ENCODE measurements around the gene IDI1. TPM values are rescaled to one million over a fixed set of nuclear protein-coding genes. Genes with fewer than 3 reads are reported as not detected.

IDI1 gene
- total and polyA plus RNA-seq, 10 donors, result 43.9 to 136 (median 65.5) TPM

- H3K4me1 ChIP-seq, result peaks cover 46 to 79% (median 66%) of the 10 kb centered on the region in 6 donors
Observed at GRCh38 chr10:1049425-1049958, 573 bp upstream of the IDI1 start.

GRCh38 chr10:1048349-1048731 lies 579 bp downstream of the IDI1 start:
- peak overlapping the region; percentile 97 to 100 (median 98) for H3K27ac ChIP-seq
- no peaks in the 10 kb centered on the region for H3K9me3 ChIP-seq
- H3K4me1 ChIP-seq, result peaks cover 37 to 79% (median 64%) of the 10 kb centered on the region in 6 donors
- no peak for TF ChIP-seq POLR2A (IDR thresholded peaks at IDR 0.05)
- TF ChIP-seq POLR2AphosphoS5 (IDR thresholded peaks at IDR 0.05), result no peak
- TF ChIP-seq CTCF (IDR thresholded peaks at IDR 0.05 in 8 of 11, conservative IDR thresholded peaks at IDR 0.05 in 3 of 11), result no peak
- WGBS, 5 donors, result 0 to 1% (median 0%) methylated on average over 36 to 37 of the region's 37 CpGs
- peak; percentile 92 for DNase-seq
- no peaks in the 10 kb centered on the region for H3K27me3 ChIP-seq (replicated peaks in 1 of 7)
- intact Hi-C loops (cut with DNase I; ENCODE audit: low total_unique reads), result no loop called here
- H3K4me3 ChIP-seq, result peak overlapping the region; percentile 54 to 91 (median 68)
- H3K36me3 ChIP-seq, result peaks cover 0 to 30% (median 15%) of the 10 kb centered on the region in 6 donors

More at GRCh38 chr10:1049425-1049958, 573 bp upstream of the IDI1 start:
- TF ChIP-seq POLR2AphosphoS5 (IDR thresholded peaks at IDR 0.05) (no peak), POLR2A (IDR thresholded peaks at IDR 0.05) (peak in 1 of 3 donors; percentile 48)
- peak overlapping the region; percentile 54 to 91 (median 68) for H3K4me3 ChIP-seq
- DNase-seq, result no peak
- 1 to 3% (median 1%) methylated on average over 28 to 34 of the region's 34 CpGs for WGBS, 5 donors
- no peaks in the 10 kb centered on the region for H3K27me3 ChIP-seq (replicated peaks in 1 of 7)
- intact Hi-C loops (cut with DNase I; ENCODE audit: low total_unique reads), result no loop called here
- no peaks in the 10 kb centered on the region for H3K9me3 ChIP-seq
- peak overlapping the region; percentile 97 to 100 (median 98) for H3K27ac ChIP-seq
- H3K36me3 ChIP-seq, result peaks cover 0 to 41% (median 22%) of the 10 kb centered on the region in 6 donors

- no peaks in the 10 kb centered on the region for H3K27me3 ChIP-seq (replicated peaks in 1 of 7)
- peak overlapping the region; percentile 97 to 100 (median 98) for H3K27ac ChIP-seq
- 5 to 8% (median 7%) methylated on average over 15 of the region's 15 CpGs for WGBS, 5 donors
- H3K4me1 ChIP-seq, result peaks cover 38 to 79% (median 64%) of the 10 kb centered on the region in 6 donors
- DNase-seq, result no peak
- peaks cover 0 to 30% (median 12%) of the 10 kb centered on the region in 6 donors for H3K36me3 ChIP-seq
- H3K4me3 ChIP-seq, result peak overlapping the region; percentile 54 to 91 (median 68)
- TF ChIP-seq CTCF (IDR thresholded peaks at IDR 0.05 in 8 of 11, conservative IDR thresholded peaks at IDR 0.05 in 3 of 11) (no peak), POLR2A (IDR thresholded peaks at IDR 0.05) (no peak), POLR2AphosphoS5 (IDR thresholded peaks at IDR 0.05) (no peak)
- H3K9me3 ChIP-seq, result no peaks in the 10 kb centered on the region
- intact Hi-C loops (cut with DNase I; ENCODE audit: low total_unique reads), result no loop called here
Observed at GRCh38 chr10:1047937-1048336, 982 bp downstream of the IDI1 start.

GRCh38 chr10:1045415-1045814 lies 3.5 kb downstream of the IDI1 start:
- intact Hi-C loops (cut with DNase I; ENCODE audit: low total_unique reads), result no loop called here
- DNase-seq, result no peak
- no peaks in the 10 kb centered on the region for H3K27me3 ChIP-seq (replicated peaks in 1 of 7)
- no peak for TF ChIP-seq POLR2AphosphoS5 (IDR thresholded peaks at IDR 0.05)
- no peak for TF ChIP-seq CTCF (IDR thresholded peaks at IDR 0.05 in 8 of 11, conservative IDR thresholded peaks at IDR 0.05 in 3 of 11)
- no peak for TF ChIP-seq POLR2A (IDR thresholded peaks at IDR 0.05)
- H3K4me3 ChIP-seq, result peak overlapping the region in 1 of 8 donors; percentile 64
- peaks cover 32 to 78% (median 62%) of the 10 kb centered on the region in 6 donors for H3K4me1 ChIP-seq
- H3K9me3 ChIP-seq, result no peaks in the 10 kb centered on the region
- WGBS, 5 donors, result 73 to 87% (median 80%) methylated on average over 6 of the region's 6 CpGs
- peaks cover 0 to 31% (median 23%) of the 10 kb centered on the region in 6 donors for H3K36me3 ChIP-seq
- peak overlapping the region in 7 of 8 donors; percentile 92 to 97 (median 94) for H3K27ac ChIP-seq
